PC-3 (cell line): ENCODE data around the gene GRIN2C. TPM values are rescaled to one million over a fixed set of nuclear protein-coding genes. Genes with fewer than 3 reads are reported as not detected.

Experiments
- ATAC-seq: fragments of 200-7000 bp; cut with Tn5 transposase; 2 replicates; pipeline ENCODE4 v1.9.1; 2020; ENCODE audit warnings: mild to moderate bottlenecking, moderate library complexity
- BruUV-seq: library from RNA; stranded (reverse); fragments of 400-500 nt; replicated peaks from 2 replicates; lab custom pipeline; 2021; lab: Mats Ljungman, UMichigan
- CTCF ChIA-PET: fragments of 300-600 bp; sonication (Branson Sonifier 250); formaldehyde crosslinking; loops from one replicate; lab custom pipeline; 2022; ENCODE audit warnings: antibody characterized with exemption; lab: Charles Lee
- POLR2A ChIA-PET: fragments of 300-600 bp; sonication (Branson Sonifier 250); formaldehyde crosslinking; loops from one replicate; lab custom pipeline; 2022; ENCODE audit warnings: antibody characterized with exemption; ENCODE audit not compliant: unreplicated experiment; lab: Charles Lee
- DNase-seq: peaks from one replicate; pipeline ENCODE4 v3.0.0-alpha.2; 2015
- H2AFZ ChIP-seq: fragments of 300-600 bp; sonication (generic); 2 replicates; pipeline ENCODE4 v1.6.0; 2016; ENCODE audit warnings: antibody characterized with exemption, low read length
- H3F3A ChIP-seq: fragments of 300-600 bp; sonication (generic); one replicate; pipeline ENCODE4 v1.6.0; 2017; ENCODE audit warnings: antibody characterized with exemption, low read length, control low read depth, mild to moderate bottlenecking; ENCODE audit not compliant: unreplicated experiment
- H3K27ac ChIP-seq: fragments of 300-600 bp; sonication (generic); 2 replicates; pipeline ENCODE4 v1.5.1; 2016; ENCODE audit warnings: mild to moderate bottlenecking, low read length
- H3K27me3 ChIP-seq: fragments of 300-600 bp; sonication (generic); 2 replicates; pipeline ENCODE4 v1.6.1; 2016; ENCODE audit warnings: low read length, mixed read lengths
- H3K36me3 ChIP-seq: fragments of 300-600 bp; sonication (generic); 2 replicates; pipeline ENCODE4 v1.6.1; 2016; ENCODE audit warnings: low read depth, mixed run types, low read length, mixed read lengths
- H3K4me1 ChIP-seq: fragments of 300-600 bp; sonication (generic); 2 replicates; pipeline ENCODE4 v1.5.1; 2016; ENCODE audit warnings: low read length; ENCODE audit not compliant: insufficient read depth
- H3K4me2 ChIP-seq: fragments of 300-600 bp; sonication (generic); 2 replicates; pipeline ENCODE4 v1.6.0; 2016; ENCODE audit warnings: low read length
- H3K4me3 ChIP-seq: fragments of 300-600 bp; sonication (generic); 2 replicates; pipeline ENCODE4 v1.5.1; 2016; ENCODE audit warnings: mild to moderate bottlenecking, low read length, mixed read lengths
- H3K79me2 ChIP-seq: fragments of 300-600 bp; sonication (generic); 2 replicates; pipeline ENCODE4 v1.6.1; 2017; ENCODE audit warnings: low read length, mixed read lengths
- H3K9ac ChIP-seq: fragments of 300-600 bp; sonication (generic); 2 replicates; pipeline ENCODE4 v1.6.0; 2016; ENCODE audit warnings: mild to moderate bottlenecking, low read length
- H3K9me2 ChIP-seq: fragments of 300-600 bp; sonication (generic); replicated peaks from 2 replicates; pipeline ENCODE4 v1.6.1; 2016; ENCODE audit warnings: mixed run types, low read length, mixed read lengths
- H3K9me3 ChIP-seq: fragments of 300-600 bp; sonication (generic); 2 replicates; pipeline ENCODE4 v1.6.1; 2016; ENCODE audit warnings: low read length, mixed read lengths
- H4K20me1 ChIP-seq: fragments of 300-600 bp; sonication (generic); 2 replicates; pipeline ENCODE4 v1.6.1; 2016; ENCODE audit warnings: low read length, mixed read lengths
- CTCF ChIP-seq: fragments of 300-600 bp; sonication (generic); conservative IDR thresholded peaks from 2 replicates; pipeline ENCODE4 v1.5.1; 2017; ENCODE audit warnings: antibody characterized with exemption, low read depth, mild to moderate bottlenecking, low read length
- EZH2 ChIP-seq: fragments of 300-600 bp; sonication (generic); IDR thresholded peaks from one replicate; pipeline ENCODE4 v1.6.1; 2017; ENCODE audit warnings: antibody characterized with exemption, mild to moderate bottlenecking, low read length; ENCODE audit not compliant: unreplicated experiment
- EZH2phosphoT487 ChIP-seq: fragments of 300-600 bp; sonication (generic); IDR thresholded peaks from 2 replicates; pipeline ENCODE4 v1.6.1; 2018; ENCODE audit warnings: mild to moderate bottlenecking, antibody characterized with exemption, low read length, borderline replicate concordance
- intact Hi-C: fragments of 100-400 bp; cut with micrococcal nuclease; formaldehyde crosslinking; loops from 2 replicates; pipeline ENCODE4 v1.9.0; 2023
- total RNA-seq: library from RNA; depleted of rRNA; stranded (reverse); fragments of >200 nt; gene quantifications from 2 replicates; pipeline ENCODE4 v1.2.3, GENCODE V29; 2014

The GRIN2C gene
- total RNA-seq, 1 experiment from 2014 or later = 0.04 TPM

DNA sequence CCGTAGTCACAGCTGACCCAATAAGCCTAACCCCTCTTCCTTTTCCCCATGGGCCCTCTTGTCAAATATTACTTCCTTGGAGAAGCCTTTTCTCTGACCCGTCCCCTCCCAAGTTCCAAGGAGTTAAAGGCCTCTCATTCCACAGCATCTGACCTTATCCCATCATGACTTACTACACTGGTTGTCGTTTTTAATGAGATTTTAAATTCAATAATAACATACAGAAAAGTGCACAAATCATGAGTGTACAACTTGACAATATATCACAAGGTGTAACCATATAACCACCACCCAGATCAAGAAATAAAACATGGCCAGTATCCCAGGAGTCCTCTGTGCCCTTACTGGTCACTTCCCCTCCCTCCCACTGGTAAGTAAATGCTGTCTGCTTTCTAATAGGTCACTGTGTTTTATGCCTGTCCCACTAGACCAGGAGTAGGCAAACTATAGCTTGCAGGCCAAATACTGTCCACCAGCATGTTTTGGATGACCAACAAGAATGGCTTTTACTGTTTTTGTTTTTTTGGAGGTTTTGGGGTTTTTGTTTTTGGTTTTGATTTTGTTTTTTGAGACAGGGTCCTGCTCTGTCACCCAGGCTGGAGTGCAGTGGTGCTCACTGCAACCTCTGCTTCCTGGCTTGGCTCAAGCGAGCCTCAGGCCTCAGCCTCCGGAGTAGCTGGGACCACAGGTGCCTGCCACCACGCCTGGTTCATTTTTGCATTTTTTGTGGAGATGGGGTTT lies 14.4 kb upstream of the GRIN2C start:
- Histone ChIP-seq H3F3A (no peaks in the 10 kb centered on the region), H3K36me3 (no peaks in the 10 kb centered on the region), H3K27me3 (no peaks in the 10 kb centered on the region), H3K4me3 (peak overlapping the region; percentile 97), H3K4me1 (peaks cover 19% of the 10 kb centered on the region), H3K4me2 (peak overlapping the region; percentile 96), H3K9ac (peak overlapping the region; percentile 91), H3K9me2 (no peaks in the 10 kb centered on the region), H3K27ac (peak overlapping the region; percentile 54), H3K79me2 (0 out of 2 replicates have a peak, but pooled peaks cover 3% of the 10 kb centered on the region), H2AFZ (peak overlapping the region; percentile 85), H4K20me1 (no peaks in the 10 kb centered on the region), H3K9me3 (no peaks in the 10 kb centered on the region)
- DNase-seq (peak; percentile 30), ATAC-seq (no peak)
- TF ChIP-seq EZH2 (no peak), EZH2phosphoT487 (no peak), CTCF (no peak)
- intact Hi-C loops = no loop called here
- ChIA-PET POLR2A (interaction anchor here (0.7 kb wide), 1 partner anchor 14 kb away, joined by 4 read pairs; the partner anchor contains the start of gene GRIN2C), CTCF (interaction anchor here (1.0 to 1.2 kb wide), 3 partner anchors 10 to 129 kb away, joined by 3 to 9 read pairs (median 3); no protein-coding TSS in a partner anchor)
- BruUV-seq = no TSS peak

- no peaks in the 10 kb centered on the region for H3K27me3 ChIP-seq
- peak overlapping the region; percentile 100 for H3K4me2 ChIP-seq
- H3K4me3 ChIP-seq = peak overlapping the region; percentile 97
- TF ChIP-seq CTCF (no peak), EZH2phosphoT487 (no peak), EZH2 (no peak)
- ATAC-seq (peak; percentile 92), DNase-seq (peak; percentile 100)
- H3K36me3 ChIP-seq = no peaks in the 10 kb centered on the region
- H3K79me2 ChIP-seq = 0 out of 2 replicates have a peak, but pooled peaks cover 3% of the 10 kb centered on the region
- peak overlapping the region; percentile 85 for H2AFZ ChIP-seq
- H3K4me1 ChIP-seq = peaks cover 19% of the 10 kb centered on the region
- H3K9ac ChIP-seq = peak overlapping the region; percentile 91
- intact Hi-C loops = no loop called here
- H3K9me2 ChIP-seq = no peaks in the 10 kb centered on the region
- TSS peak; percentile 99 for BruUV-seq
- H3F3A ChIP-seq = no peaks in the 10 kb centered on the region
- ChIA-PET CTCF (interaction anchor here (0.5 to 1.3 kb wide), 9 partner anchors 9 to 328 kb away, joined by 3 to 10 read pairs (median 3); no protein-coding TSS in a partner anchor), POLR2A (interaction anchor here (0.5 to 1.0 kb wide), 18 partner anchors 9 to 1511 kb away, joined by 3 to 46 read pairs (median 4); partner anchors contain the start of genes GRIN2C and SLC25A19)
- H3K27ac ChIP-seq = peak overlapping the region; percentile 54
- H3K9me3 ChIP-seq = no peaks in the 10 kb centered on the region
- H4K20me1 ChIP-seq = no peaks in the 10 kb centered on the region
Measured at GRCh38 chr17:74873037-74873873, 13.6 kb upstream of the GRIN2C start.
